GM19328 (cell line): ENCODE data around the gene RPS21.
"Not testable (repeated sequence)": the region's sequence is repeated elsewhere in the genome, so short reads cannot be mapped to it uniquely, and the experiment has no call there.

Source experiments
- ATAC-seq: cut with Tn5 transposase; IDR thresholded peaks from one replicate; pipeline ENCODE4 v1.9.1; 2021; ENCODE audit warnings: mild to moderate bottlenecking, moderate library complexity; ENCODE audit not compliant: unreplicated experiment

RPS21 gene

DNA sequence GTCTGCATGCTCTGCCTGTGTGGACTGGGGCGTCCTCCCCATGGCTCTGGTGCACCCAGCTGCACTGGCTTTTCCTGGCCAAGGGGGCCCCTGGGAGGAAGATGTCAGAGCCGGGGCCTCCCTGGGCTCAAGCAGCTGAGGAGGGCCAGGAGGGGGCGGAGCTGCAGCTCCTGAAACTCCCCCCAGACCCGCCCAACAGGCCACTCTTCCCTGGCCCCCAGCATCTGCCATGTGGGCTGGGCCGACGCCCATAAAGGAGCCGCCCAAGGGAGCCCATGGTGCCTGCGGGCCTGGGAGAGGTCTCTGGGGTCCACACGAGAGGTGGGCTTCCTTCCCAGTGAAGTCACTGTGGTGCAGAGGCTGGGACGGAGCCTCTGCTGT, 36.4 kb downstream of the RPS21 start:
- ATAC-seq: no peak

DNA sequence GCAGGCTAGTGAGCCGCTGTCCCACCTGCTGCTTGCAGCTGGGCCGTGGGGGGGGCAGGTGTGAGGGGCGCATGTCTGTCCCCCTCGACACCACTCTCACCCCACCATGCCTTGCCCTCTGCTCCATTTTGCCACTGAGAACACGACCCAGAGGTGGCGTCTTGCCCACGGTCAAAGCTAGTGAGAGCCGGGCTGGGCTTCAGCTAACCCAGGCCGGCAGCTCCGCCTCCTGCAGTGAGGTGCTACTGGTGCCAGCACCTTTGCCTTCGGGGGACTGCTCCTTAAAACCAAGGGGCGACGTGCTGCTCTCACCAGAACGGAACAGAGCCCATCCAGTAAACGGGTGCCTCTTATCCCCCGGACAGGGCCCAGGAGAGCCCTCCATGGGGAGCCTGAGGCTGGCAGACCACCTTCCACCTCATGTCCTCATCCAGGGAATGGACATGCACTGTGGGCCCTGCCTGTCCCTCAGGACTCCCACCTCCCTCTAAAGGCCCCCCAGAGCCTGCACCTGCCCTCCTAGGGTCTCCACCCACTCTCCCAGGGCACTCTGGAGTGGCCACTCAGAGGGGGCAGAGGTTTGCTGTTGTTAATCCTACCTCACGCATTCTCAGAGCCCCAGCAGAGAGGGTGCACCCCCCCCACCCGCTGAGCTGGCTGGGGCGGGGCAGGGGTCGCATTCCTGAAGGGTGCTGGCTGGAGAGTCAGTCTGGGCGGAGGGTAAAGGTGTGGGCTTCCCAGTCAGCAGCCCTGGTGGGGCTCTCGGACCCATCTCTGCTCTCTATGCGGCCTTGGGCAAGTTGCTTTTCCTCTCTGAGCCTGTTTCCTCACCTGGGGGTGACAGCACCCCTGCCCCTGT, 37.6 kb downstream of the RPS21 start:
- ATAC-seq: no peak

GRCh38 chr20:62425281-62426058, 38.6 kb downstream of the RPS21 start:
- no peak for ATAC-seq

DNA sequence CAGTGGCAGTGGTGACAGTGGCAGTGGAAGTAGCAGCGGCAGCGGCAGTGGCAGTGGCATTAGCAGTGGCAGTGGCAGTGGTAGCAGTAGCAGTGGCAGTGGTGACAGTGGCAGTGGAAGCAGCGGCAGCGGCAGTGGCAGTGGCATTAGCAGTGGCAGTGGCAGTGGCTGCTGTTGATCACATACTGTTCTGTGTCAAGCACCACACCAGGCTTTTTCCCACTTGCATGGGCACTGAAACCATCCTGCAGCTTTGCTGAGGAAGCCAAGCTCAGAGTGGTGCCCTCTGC, 39.1 kb downstream of the RPS21 start:
- not testable (repeated sequence) for ATAC-seq

GRCh38 chr20:62426699-62427131, 39.8 kb downstream of the RPS21 start:
- no peak for ATAC-seq

DNA sequence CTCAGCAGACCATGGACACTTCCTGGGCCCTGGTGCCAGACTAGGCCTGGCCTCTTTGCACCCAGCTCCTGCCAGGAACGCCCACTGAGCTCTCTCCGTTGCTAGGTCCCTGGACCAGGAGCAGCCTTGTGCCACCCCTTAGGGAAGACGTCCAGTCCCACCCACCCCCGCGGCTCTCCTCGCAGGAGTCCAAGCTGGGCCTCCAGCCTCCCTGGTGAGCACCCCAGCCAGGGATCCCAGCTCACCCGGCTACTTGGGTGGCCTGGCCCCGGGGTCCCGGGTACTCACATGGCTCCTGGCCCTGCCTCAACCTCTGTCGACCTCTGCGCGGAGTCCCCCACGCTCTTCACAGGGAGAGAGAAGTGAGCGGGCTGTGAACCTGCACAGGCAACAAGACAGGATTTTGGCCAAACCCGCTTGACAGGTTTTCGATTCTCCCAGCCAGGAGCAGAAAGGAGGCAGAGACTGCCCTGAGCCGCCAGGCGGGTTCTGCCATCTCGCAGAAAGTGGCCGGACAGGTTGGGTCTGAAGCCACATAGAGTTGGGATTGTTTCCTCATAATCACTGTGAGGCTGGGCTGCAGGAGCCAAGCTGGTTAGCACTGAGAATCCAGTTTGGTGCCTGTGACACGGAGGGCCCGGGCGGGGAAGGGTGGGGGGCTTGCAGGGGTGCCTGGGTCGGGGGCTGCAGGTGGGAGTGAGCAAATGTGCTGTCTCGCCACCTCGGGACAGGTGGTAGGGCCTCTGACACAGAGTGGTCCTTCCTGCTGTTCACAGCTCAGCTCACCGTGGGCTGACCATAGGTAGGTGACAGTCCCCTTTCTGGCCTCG, 40.5 kb downstream of the RPS21 start, which contains the start of gene RBBP8NL:
Gene RBBP8NL (minus strand): TSS at position 368 of the 830 bp plus-strand sequence. CDS start 7,892 bp downstream, outside the sequence.
- ATAC-seq: no peak

- ATAC-seq: no peak
Observed at GRCh38 chr20:62428002-62428372, 41.1 kb downstream of the RPS21 start.

DNA sequence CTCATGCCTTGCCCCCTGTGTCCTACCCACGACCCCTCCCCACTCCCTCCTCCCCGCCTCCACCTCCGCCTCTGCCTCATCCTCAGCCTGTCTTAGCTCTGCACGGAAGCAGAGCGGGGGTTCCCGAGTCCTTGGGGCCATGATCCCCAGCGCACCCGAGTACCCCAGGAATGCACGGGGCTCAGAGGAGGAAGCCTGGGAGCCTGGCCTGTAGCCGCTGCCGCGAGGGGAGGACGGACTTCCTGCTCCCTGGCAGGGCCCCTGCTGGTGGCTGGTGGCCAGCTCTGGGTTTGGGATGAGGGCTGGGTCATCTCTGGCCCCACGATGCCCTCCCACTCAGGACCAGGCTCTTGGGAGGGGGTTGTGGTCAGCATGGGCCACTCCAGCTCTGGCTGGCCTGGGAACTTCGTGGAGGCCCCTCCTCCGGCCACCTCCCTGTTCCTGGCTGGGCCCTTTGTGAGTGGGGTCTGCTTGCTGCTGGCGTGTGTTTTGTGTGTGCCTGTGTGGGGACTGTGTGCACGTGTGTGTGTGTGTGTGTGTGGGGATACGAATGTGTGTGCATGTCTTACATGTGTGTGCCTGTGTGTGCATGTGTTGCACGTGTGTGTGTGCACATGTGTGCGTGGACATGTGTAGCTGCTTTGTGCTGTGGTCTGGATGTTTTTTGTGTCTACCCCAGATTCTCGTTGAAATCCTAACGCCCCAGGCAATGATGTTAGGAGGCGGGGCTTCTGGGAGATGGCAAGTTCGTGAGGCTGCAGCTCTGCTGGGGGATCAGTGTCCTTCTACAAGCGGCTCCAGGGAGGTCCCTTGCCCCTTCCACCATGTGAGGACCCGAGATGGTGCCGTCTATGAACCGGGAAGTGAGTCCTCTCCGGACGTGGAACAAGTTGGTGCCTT, 41.7 kb downstream of the RPS21 start:
- no peak for ATAC-seq

DNA sequence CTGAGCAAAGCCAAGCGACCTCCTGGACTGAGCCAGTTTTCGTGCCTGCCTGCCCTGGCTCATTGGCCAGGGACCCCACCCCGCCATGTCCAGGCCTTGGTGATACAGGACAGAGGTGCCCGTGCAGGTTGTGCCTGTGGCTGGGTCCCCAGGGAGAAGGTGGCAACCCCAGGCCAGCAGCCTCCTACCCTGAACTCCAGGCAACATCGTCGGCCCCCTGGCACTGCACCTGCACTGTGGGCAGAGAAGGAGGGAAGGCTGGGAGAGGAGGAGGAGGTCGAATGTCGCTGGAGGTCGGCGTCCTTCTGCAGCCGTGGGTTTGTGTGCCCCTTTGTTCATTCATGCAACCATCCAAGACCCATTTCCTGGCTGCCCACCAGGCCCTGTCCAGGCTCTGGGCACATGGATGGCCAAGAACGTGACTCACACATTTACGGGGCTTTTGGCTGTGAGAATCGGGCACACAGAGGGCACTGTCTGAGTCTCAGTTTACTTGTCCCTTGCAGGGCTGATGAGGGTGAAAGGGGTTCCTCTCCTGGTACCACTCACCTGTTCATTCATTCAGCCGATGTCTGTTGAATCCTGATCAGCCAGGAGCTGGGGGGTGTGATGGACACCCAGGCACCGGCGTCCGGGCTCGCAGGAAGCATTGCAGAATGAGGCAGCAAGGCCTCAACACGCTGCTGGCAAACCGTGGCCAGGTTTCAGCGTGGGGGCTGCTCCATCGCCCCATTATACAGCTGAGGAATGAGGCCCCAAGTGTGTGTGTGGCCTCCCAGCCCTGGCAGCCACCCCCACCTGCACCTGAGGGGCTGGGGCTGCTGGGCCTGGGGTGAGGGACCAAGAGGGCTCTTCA, 42.8 kb downstream of the RPS21 start:
- ATAC-seq: no peak

DNA sequence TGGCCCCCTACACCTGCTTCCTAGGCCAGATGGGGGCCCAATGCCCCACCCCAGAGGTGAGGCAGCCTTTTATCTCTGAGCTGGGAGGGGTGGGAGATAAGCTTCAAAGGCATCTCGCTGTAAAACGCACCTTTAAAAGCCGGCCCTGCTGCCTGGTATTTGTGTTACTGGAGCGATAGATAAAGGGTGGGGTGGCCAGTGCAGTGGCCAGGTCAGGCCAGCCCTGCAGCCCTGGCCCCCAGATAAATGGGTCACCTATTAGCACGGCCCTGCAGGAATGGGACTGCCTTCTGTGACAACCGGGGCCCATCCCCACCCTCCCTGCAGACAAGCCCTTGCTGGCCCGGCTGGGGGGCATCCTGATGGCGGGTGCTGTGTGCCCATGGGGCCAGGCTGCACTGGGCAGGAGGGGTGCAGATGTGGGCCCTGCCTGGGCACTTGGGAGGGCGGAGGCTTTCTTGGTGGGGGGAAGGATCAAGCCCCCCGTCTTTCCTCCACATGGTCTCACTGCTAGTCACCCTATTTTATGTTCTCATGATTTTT, 43.5 kb downstream of the RPS21 start:
- ATAC-seq: no peak

GRCh38 chr20:62430866-62431447, 44.1 kb downstream of the RPS21 start:
- no peak for ATAC-seq

GRCh38 chr20:62433658-62434497, 47.0 kb downstream of the RPS21 start:
- no peak for ATAC-seq

- no peak for ATAC-seq
Observed at GRCh38 chr20:62436692-62437091, 49.8 kb downstream of the RPS21 start.

DNA sequence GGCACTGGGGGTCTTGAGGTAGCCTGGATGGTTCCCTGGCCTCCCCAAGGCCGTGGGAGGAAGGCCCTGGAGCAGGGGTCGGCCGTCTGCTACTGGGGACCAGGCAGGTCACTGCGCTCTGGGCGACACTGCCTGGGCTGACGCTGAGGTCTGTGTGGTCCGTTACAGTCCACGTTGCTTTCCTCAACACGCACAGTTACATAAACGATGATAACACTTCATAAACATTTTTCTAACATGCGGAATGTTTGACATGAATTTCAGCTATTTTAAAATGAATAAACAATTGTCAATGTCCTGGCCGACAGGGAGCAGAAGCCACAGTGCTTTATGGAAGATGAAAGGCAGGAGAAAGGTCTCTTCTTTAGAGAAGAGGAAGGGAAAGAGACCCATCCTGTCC, 50.6 kb downstream of the RPS21 start:
- no peak for ATAC-seq

- no peak for ATAC-seq
Observed at GRCh38 chr20:62437927-62438326, 51.0 kb downstream of the RPS21 start.
